Chondrocyte (in vitro differentiated cells): ENCODE measurements around the gene ELF3. TPM values are rescaled to one million over a fixed set of nuclear protein-coding genes. Genes with fewer than 3 reads are reported as not detected.

Experiments used
- DNase-seq: peaks from one replicate; pipeline ENCODE4 v3.0.0; 2021; ENCODE audit warnings: mixed read lengths, low spot score
- H3K27ac Mint-ChIP-seq: one replicate; pipeline ENCODE4 v1.8.0; 2021; ENCODE audit warnings: mild to moderate bottlenecking, moderate library complexity, mixed read lengths; ENCODE audit not compliant: unreplicated experiment
- H3K27me3 Mint-ChIP-seq: 2 replicates; pipeline ENCODE4 v1.8.0; 2021; ENCODE audit warnings: low read depth, mixed read lengths
- H3K36me3 Mint-ChIP-seq: 2 replicates; pipeline ENCODE4 v1.8.0; 2021; ENCODE audit warnings: low read depth, mixed read lengths
- H3K4me1 Mint-ChIP-seq: 2 replicates; pipeline ENCODE4 v1.8.0; 2021; ENCODE audit warnings: low read depth, mild to moderate bottlenecking, mixed read lengths
- H3K4me3 Mint-ChIP-seq: one replicate; pipeline ENCODE4 v1.8.0; 2021; ENCODE audit warnings: mild to moderate bottlenecking, moderate library complexity, mixed read lengths; ENCODE audit not compliant: unreplicated experiment
- H3K9me3 Mint-ChIP-seq: 2 replicates; pipeline ENCODE4 v1.8.0; 2021; ENCODE audit warnings: low read depth, mixed read lengths
- CTCF ChIP-seq: fragments of 200-600 bp; sonication (generic); IDR thresholded peaks from 2 replicates; pipeline ENCODE4 v1.5.0; 2021; ENCODE audit warnings: antibody characterized with exemption, mild to moderate bottlenecking, moderate library complexity
- total RNA-seq: library from RNA; stranded (reverse); gene quantifications from 3 replicates; pipeline ENCODE4 v1.2.1, GENCODE V29; 2021

The ELF3 gene
- total RNA-seq, 1 donor from 2014 or later = 0.40 TPM

GRCh38 chr1:202029727-202030126, 19.3 kb downstream of the ELF3 start:
- Mint-ChIP-seq H3K9me3 (no peaks in the 10 kb centered on the region), H3K4me3 (no peak overlapping the region), H3K36me3 (no peaks in the 10 kb centered on the region), H3K27ac (peak overlapping the region; percentile 3), H3K27me3 (no peaks in the 10 kb centered on the region), H3K4me1 (peaks cover 16% of the 10 kb centered on the region)
- no peak for DNase-seq
- no peak for TF ChIP-seq CTCF

- H3K27ac Mint-ChIP-seq = no peak overlapping the region
- DNase-seq = no peak
- H3K27me3 Mint-ChIP-seq = no peaks in the 10 kb centered on the region
- no peak overlapping the region for H3K4me3 Mint-ChIP-seq
- H3K9me3 Mint-ChIP-seq = no peaks in the 10 kb centered on the region
- H3K36me3 Mint-ChIP-seq = no peaks in the 10 kb centered on the region
- peaks cover 29% of the 10 kb centered on the region for H3K4me1 Mint-ChIP-seq
- no peak for TF ChIP-seq CTCF
Measured at GRCh38 chr1:202031796-202032195, 21.4 kb downstream of the ELF3 start.

- no peak overlapping the region for H3K4me3 Mint-ChIP-seq
- H3K27me3 Mint-ChIP-seq = no peaks in the 10 kb centered on the region
- peak overlapping the region; percentile 83 for H3K27ac Mint-ChIP-seq
- DNase-seq = no peak
- H3K9me3 Mint-ChIP-seq = no peaks in the 10 kb centered on the region
- no peaks in the 10 kb centered on the region for H3K36me3 Mint-ChIP-seq
- no peak for TF ChIP-seq CTCF
- peaks cover 21% of the 10 kb centered on the region for H3K4me1 Mint-ChIP-seq
Measured at GRCh38 chr1:202034149-202034682, 23.8 kb downstream of the ELF3 start.

- no peaks in the 10 kb centered on the region for H3K27me3 Mint-ChIP-seq
- H3K27ac Mint-ChIP-seq = peak overlapping the region; percentile 83
- TF ChIP-seq CTCF = no peak
- H3K9me3 Mint-ChIP-seq = no peaks in the 10 kb centered on the region
- H3K36me3 Mint-ChIP-seq = no peaks in the 10 kb centered on the region
- no peak overlapping the region for H3K4me3 Mint-ChIP-seq
- peaks cover 19% of the 10 kb centered on the region for H3K4me1 Mint-ChIP-seq
- peak; percentile 96 for DNase-seq
Measured at GRCh38 chr1:202034683-202035462, 24.5 kb downstream of the ELF3 start.

GRCh38 chr1:202036595-202037387, 26.4 kb downstream of the ELF3 start:
- Mint-ChIP-seq H3K4me3 (no peak overlapping the region), H3K27ac (no peak overlapping the region)
- TF ChIP-seq CTCF = no peak

More at GRCh38 chr1:202036595-202037387, 26.4 kb downstream of the ELF3 start:
- Mint-ChIP-seq H3K4me1 (peaks cover 19% of the 10 kb centered on the region), H3K27me3 (no peaks in the 10 kb centered on the region), H3K36me3 (no peaks in the 10 kb centered on the region), H3K9me3 (no peaks in the 10 kb centered on the region)
- DNase-seq = no peak
